Keratinocyte (primary cell): ENCODE data around the gene TH. TPM values are rescaled to one million over a fixed set of nuclear protein-coding genes. Genes with fewer than 3 reads are reported as not detected.

Experiments
- DNase-seq: peaks from one replicate; pipeline ENCODE4 v3.0.0-alpha.2; 2011; ENCODE audit warnings: low read depth, missing footprints, low spot score
- FAIRE-seq: peaks from 2 replicates; lab custom pipeline; 2011; peaks lifted over from hg19 to GRCh38; lab: Jason Lieb, UNC
- H2AFZ ChIP-seq: 2 replicates; pipeline ENCODE4 v1.6.0; 2012; ENCODE audit warnings: low read length, control low read depth, inconsistent platforms; ENCODE audit not compliant: control insufficient read depth
- H3K27ac ChIP-seq: 2 replicates; pipeline ENCODE4 v1.5.1; 2011; ENCODE audit warnings: low read length; ENCODE audit not compliant: control insufficient read depth, insufficient read depth
- H3K27me3 ChIP-seq: 3 replicates; pipeline ENCODE4 v1.6.0; 2011; ENCODE audit warnings: low read length; ENCODE audit not compliant: control insufficient read depth, insufficient read depth; ENCODE audit errors: extremely low read depth
- H3K36me3 ChIP-seq, 2 experiments: 2 replicates in 1 of 2; 3 replicates in 1 of 2; pipeline ENCODE4 v1.5.1; 2011; ENCODE audit warnings: low read length in 2 of 2, mild to moderate bottlenecking in 1 of 2; ENCODE audit not compliant: control insufficient read depth in 2 of 2, insufficient read depth in 2 of 2; ENCODE audit errors: extremely low read depth in 1 of 2
- H3K4me1 ChIP-seq: 3 replicates; pipeline ENCODE4 v1.5.1; 2011; ENCODE audit warnings: low read length; ENCODE audit not compliant: control insufficient read depth, insufficient read depth; ENCODE audit errors: extremely low read depth
- H3K4me2 ChIP-seq: 3 replicates; pipeline ENCODE4 v1.6.0; 2011; ENCODE audit warnings: low read depth, low read length; ENCODE audit not compliant: control insufficient read depth, insufficient read depth; ENCODE audit errors: extremely low read depth
- H3K4me3 ChIP-seq, 3 experiments: fragments of 200-600 bp in 1 of 3; sonication (generic) in 1 of 3; 2 replicates in 2 of 3; 3 replicates in 1 of 3; pipeline ENCODE4 v1.5.1; 2011 to 2016; ENCODE audit warnings: low read length in 3 of 3, mild to moderate bottlenecking in 3 of 3, control low read depth in 2 of 3, inconsistent platforms in 1 of 3, low read depth in 1 of 3, mixed read lengths in 1 of 3, mixed run types in 1 of 3, moderate library complexity in 1 of 3; ENCODE audit not compliant: control insufficient read depth in 2 of 3, insufficient read depth in 2 of 3; ENCODE audit errors: extremely low read depth in 1 of 3
- H3K79me2 ChIP-seq: 2 replicates; pipeline ENCODE4 v1.6.0; 2012; ENCODE audit warnings: low read length; ENCODE audit not compliant: control insufficient read depth, insufficient read depth
- H3K9ac ChIP-seq: 3 replicates; pipeline ENCODE4 v1.6.0; 2011; ENCODE audit warnings: low read length; ENCODE audit not compliant: control insufficient read depth, insufficient read depth; ENCODE audit errors: extremely low read depth
- H3K9me1 ChIP-seq: 3 replicates; pipeline ENCODE4 v1.6.0; 2011; ENCODE audit warnings: low read length; ENCODE audit not compliant: control insufficient read depth, insufficient read depth; ENCODE audit errors: extremely low read depth
- H3K9me3 ChIP-seq: 2 replicates; pipeline ENCODE4 v1.5.1; 2012; ENCODE audit warnings: low read depth, low read length; ENCODE audit not compliant: control insufficient read depth
- H4K20me1 ChIP-seq: 3 replicates; pipeline ENCODE4 v1.6.0; 2011; ENCODE audit warnings: low read length; ENCODE audit not compliant: control insufficient read depth, insufficient read depth; ENCODE audit errors: extremely low read depth
- CTCF ChIP-seq, 3 experiments: IDR thresholded peaks in 1 of 3; conservative IDR thresholded peaks in 1 of 3; optimal IDR thresholded peaks in 1 of 3; 2 replicates in 2 of 3; 3 replicates in 1 of 3; pipeline versions ENCODE3 to v1.5.1; 2011; ENCODE audit warnings: low read length in 3 of 3, mild to moderate bottlenecking in 3 of 3, moderate library complexity in 2 of 3, control low read depth in 1 of 3, inconsistent platforms in 1 of 3; ENCODE audit not compliant: insufficient read depth in 2 of 3; ENCODE audit errors: extremely low read depth in 1 of 3
- EZH2 ChIP-seq: IDR thresholded peaks from one replicate; pipeline ENCODE4 v1.6.1; 2012; ENCODE audit warnings: inconsistent platforms, mild to moderate bottlenecking, low read length, moderate library complexity
- dilution Hi-C: fragments of 300-500 bp; cut with MboI; formaldehyde crosslinking; loops from one replicate; pipeline ENCODE4 v1.7.0; 2020; ENCODE audit warnings: low sequenced_read_pairs; ENCODE audit not compliant: extremely low pct_ligation_motif_present
- polyA plus RNA-seq, 5 experiments: library from polyadenylated mRNA; depleted of rRNA in 3 of 5; stranded (reverse) in 3 of 5; stranded (forward) in 1 of 5; unstranded in 1 of 5; fragments of >200 nt; gene quantifications; 1 replicate in 1 of 5; 2 replicates in 3 of 5; 3 replicates in 1 of 5; pipeline versions ENCODE4 v1.2.1 to v1.2.3, GENCODE V29; 2011 to 2012; ENCODE audit warnings: missing spikeins in 2 of 5, low read depth in 1 of 5, low replicate concordance in 1 of 5
- small RNA-seq, 3 experiments: library from RNA; depleted of rRNA; stranded (forward); fragments of <200 nt; gene quantifications; one replicate each; pipeline ENCODE3, GENCODE V24; 2012; ENCODE audit warnings: low read depth in 3 of 3, low replicate concordance in 1 of 3; ENCODE audit not compliant: insufficient read length in 3 of 3

The TH gene
- polyA plus RNA-seq, 1 donor (not counting 4 experiments of a cell fraction or from before 2014, with no cell fraction given): 0.50 TPM

DNA sequence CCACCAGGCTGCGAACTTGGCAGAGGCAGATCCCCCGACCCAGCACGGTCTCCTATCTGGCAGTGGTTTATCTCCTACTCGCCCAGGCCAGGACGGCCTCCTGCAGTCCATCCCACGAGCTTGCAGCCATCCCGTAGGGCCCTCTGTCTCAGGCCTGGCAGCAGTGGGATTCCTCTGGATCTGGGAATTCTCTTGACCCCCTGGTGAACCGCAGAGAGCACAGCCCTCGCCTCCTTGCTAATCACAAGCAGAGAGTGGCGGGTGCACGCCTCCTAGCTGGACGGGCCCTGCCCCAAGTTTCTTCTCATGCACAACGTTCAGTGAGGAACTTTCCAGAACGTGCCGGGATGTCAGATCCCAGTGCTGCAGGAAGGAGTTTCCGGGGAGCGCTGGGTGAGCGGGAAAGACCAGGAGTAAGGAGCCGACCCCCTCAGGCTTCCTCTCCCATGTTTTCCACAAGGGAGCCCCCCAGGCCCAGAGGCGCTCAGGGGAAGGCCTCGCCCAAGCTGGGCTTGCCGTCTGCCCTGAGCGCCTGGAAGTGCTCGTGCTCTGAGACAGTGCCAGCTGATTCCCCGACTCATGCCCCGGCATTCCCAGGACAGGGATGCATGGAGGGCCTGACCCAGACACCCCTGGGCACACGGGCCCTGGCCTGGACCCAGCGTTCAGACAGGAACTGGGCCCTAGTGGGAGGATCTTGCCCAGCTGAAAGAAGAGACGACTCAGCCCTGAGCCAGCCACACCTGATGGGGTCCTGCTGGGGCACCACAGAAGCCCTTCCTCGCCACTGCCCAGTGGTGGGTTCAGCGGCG is 57.0 kb downstream of the TH start:
- Histone ChIP-seq H3K9me3 (peaks cover 8% of the 10 kb centered on the region), H3K27ac (no peak overlapping the region), H3K4me3 (no peak overlapping the region), H3K9me1 (no peaks in the 10 kb centered on the region), H3K79me2 (no peaks in the 10 kb centered on the region), H3K9ac (no peak overlapping the region), H3K36me3 (no peaks in the 10 kb centered on the region), H2AFZ (no peak overlapping the region), H3K4me1 (no peaks in the 10 kb centered on the region), H3K4me2 (no peak overlapping the region), H3K27me3 (peaks cover 17% of the 10 kb centered on the region), H4K20me1 (no peaks in the 10 kb centered on the region)
- dilution Hi-C loops: no loop called here
- FAIRE-seq (no peak), DNase-seq (no peak)
- no peak for TF ChIP-seq CTCF (optimal IDR thresholded peaks at IDR 0.05 in 1 of 3, IDR thresholded peaks at IDR 0.05 in 1 of 3, conservative IDR thresholded peaks at IDR 0.05 in 1 of 3; ENCODE audit: extremely low read depth in 1 of 3, insufficient read depth in 2 of 3, low read length in 3 of 3)
- TF ChIP-seq EZH2: no peak

Small RNA genes within 50 kb of the gene (small RNA-seq; reads per million reads assigned to genes)
- gene MIR4686 (0 reads per million in 3 experiments), gene MIR483 (0 reads per million in 3 experiments)

Other genes starting within 250 kb of the TH start
- 56.4 to 84.2 TPM (median 68.2 TPM) in 3 replicates for gene MRPL23, start 224.5 kb downstream of the TH start, polyA plus RNA-seq
- 1.9 to 26.9 TPM (median 15.6 TPM) in 3 replicates for gene H19, start 174.0 kb downstream of the TH start, polyA plus RNA-seq
- 0.01 TPM in 2 of 3 replicates, not detected in the other for gene IGF2, start 32.4 kb downstream of the TH start, polyA plus RNA-seq
- gene INS, start 10.6 kb downstream of the TH start, polyA plus RNA-seq: not detected in 3 replicates
- 0.07 to 0.36 TPM (median 0.26 TPM) in 3 replicates for gene ASCL2, start 98.8 kb upstream of the TH start, polyA plus RNA-seq
- not detected in 3 replicates for gene C11orf21, start 130.1 kb upstream of the TH start, polyA plus RNA-seq
- not detected in 3 replicates for gene TSPAN32, start 130.2 kb upstream of the TH start, polyA plus RNA-seq
- gene CD81, start 205.5 kb upstream of the TH start, polyA plus RNA-seq: 194 to 429 TPM (median 320 TPM) in 3 replicates
- gene TSSC4, start 228.9 kb upstream of the TH start, polyA plus RNA-seq: 15.9 to 27.1 TPM (median 18.6 TPM) in 3 replicates